ENCODE measurements around the gene RNF6. TPM values are rescaled to one million over a fixed set of nuclear protein-coding genes. Genes with fewer than 3 reads are reported as not detected.

Gene RNF6
- total RNA-seq, 1 experiment from 2014 or later: 37.6 TPM

DNA sequence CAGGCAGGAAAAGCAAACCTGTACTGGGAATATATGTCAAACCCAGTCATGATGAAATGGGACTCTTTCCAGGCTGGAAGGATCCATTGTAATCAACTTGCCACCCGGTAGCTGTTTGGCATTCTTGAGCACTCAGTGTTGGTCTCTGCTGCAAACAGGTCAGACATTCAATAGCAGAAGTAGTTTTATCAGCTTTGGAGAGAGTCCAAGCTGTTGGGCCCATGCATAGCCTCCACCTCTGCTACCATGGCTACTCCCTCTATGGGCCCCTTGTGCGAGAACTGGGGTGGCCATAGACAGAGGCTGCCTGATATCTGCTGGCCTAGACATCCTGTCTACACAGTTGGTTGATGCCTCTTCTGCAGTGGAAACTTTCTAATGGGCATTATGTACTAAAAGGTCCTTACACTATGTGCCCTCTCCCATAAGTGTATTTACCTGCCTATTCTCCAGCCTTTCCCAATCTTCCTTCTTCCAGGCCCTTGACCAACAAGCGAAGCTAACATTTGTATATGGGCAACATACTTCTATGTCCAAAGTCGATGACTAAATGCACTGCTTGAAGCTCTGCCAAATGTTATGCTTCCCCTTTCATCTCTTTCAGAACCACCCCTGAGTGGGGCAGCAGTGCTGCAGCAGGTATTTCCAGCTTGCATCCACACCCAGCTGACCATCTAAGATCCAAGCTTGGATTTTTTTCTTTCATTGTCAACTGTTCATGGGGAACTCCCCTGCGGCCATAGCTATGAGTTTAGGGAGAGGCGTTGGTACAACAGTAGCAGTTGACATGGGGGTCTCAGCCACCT lies 5.3 kb upstream of the RNF6 start:
- DNase-seq (ENCODE audit: low read depth): no peak

- DNase-seq (ENCODE audit: low read depth): no peak
These were observed 3.9 kb upstream of the RNF6 start for GRCh38 chr13:26225896-26226617.

DNA sequence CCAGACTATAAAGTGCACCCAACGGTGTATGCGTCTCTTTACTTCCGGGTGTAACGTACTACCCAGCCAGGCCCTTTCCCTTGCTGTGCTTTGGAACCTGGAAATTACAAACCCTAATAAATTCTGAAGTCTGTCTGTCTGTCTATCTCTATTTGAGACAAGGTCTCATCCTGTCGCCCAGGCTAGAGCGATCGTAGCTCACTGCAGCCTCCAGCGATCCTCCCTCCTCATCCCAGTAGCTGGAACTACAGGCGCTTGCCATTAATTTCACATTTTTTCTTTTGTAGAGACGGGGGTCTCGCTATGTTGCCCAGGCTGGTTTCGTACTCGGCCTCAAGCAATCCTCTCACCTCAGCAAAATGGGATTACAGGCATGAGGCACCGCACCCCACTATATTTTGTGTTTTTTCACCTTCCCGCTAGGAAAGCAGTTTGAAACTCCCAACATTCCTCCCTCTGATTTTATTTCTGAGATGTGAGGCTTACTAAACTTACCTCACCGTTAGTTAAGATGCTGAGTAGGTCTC lies 469 bp upstream of the RNF6 start:
- no peak for DNase-seq (ENCODE audit: low read depth)

GRCh38 chr13:26221399-26221720 lies 754 bp downstream of the RNF6 start:
- no peak for DNase-seq (ENCODE audit: low read depth)

- DNase-seq (ENCODE audit: low read depth): peak; percentile 38
These were observed 1.5 kb downstream of the RNF6 start for GRCh38 chr13:26220575-26220974.

- DNase-seq (ENCODE audit: low read depth): no peak
These were observed 2.4 kb downstream of the RNF6 start for GRCh38 chr13:26219726-26220125.

DNA sequence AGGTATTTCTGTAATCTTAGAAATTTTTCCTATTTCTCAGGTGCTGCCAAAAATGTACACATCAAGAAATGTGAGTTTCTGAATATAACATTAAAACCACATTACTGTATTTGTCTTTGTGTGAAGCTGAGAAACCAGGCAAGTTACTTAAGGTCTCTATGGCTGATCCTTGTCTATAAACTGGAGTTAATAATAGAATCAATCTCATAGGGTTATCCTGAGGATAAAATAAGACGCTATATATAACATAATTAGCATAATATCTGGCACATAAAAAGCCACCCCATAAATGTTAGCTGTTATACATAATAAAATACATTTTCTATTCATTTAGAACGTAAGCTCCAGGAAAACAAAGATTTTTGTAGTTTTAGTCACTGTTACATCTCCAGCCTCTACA lies 6.1 kb downstream of the RNF6 start:
- DNase-seq (ENCODE audit: low read depth): no peak

DNA sequence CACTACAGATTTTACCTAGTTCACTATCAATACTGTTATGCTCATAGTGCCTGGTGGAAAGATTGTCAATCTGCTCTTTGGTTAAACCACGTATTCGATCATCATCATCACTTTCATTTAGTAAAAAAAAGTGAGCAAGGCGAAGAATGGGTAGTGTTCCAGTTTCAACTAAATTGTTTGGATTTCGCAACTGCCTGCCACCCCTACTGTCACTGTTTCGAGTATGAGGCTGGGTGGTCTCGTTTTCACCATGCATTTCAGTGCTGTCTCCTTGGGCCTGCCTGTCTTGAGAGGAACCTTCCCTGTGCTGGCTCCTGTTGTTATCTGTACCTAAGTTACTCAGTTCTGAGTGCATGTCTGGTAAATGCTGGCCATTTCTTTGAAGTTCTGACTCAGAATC lies 8.1 kb downstream of the RNF6 start:
- DNase-seq (ENCODE audit: low read depth): no peak

- DNase-seq (ENCODE audit: low read depth): no peak
These were observed 8.8 kb downstream of the RNF6 start for GRCh38 chr13:26213345-26213744.

- no peak for DNase-seq (ENCODE audit: low read depth)
These were observed 13.8 kb downstream of the RNF6 start for GRCh38 chr13:26208287-26208686.

DNA sequence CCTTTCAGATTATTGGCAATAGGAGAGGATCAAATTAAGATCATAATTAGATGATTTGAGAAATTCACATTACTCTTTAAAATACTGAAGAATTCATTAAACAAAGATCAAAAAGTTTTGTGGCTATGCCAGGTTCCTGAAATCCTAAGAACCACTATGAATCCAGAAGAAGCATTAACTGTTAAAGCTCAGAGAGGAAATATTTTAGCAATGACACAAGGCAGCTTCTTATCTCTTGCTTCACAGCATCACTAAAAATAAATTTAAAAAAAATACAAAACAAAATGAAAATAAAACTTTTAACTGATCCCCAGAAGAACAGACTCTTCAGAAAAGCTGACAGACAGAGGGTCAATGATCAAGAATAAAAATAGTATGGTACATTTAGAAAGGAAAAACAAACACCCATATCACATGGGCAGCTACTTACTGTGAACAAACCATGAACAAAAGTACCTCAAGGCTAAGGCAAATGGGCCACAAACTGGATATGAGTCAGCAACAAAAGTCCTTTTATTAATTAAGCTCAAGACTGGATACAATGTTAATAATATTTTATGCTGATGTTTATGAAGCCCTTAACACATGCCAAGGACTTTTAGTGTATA lies 19.6 kb downstream of the RNF6 start:
- no peak for DNase-seq (ENCODE audit: low read depth)

DNA sequence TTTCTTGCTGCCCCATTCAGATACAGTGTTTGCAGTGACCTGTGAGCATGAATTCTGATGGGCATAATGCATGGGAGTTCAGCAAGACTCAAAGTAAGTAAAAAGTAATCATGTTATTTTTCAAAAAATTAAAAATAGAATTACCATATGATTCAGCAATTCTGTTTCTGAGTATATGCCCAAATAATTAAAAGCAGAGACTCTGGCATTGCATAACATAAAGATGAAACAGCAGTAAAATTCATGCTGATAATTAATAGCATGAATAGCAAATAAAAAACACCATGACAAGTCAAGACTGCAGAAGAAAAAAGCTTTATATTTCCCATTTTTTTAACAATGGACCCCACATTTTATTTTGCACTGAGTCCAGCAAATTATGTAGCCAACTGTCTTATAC lies 21.3 kb downstream of the RNF6 start:
- DNase-seq (ENCODE audit: low read depth): no peak

- DNase-seq (ENCODE audit: low read depth): no peak
These were observed 24.0 kb downstream of the RNF6 start for GRCh38 chr13:26198116-26198515.

GRCh38 chr13:26197298-26197697 lies 24.8 kb downstream of the RNF6 start:
- DNase-seq (ENCODE audit: low read depth): no peak

- no peak for DNase-seq (ENCODE audit: low read depth)
These were observed 35.1 kb downstream of the RNF6 start for GRCh38 chr13:26186995-26187394.

GRCh38 chr13:26186118-26186870 lies 35.8 kb downstream of the RNF6 start:
- DNase-seq (ENCODE audit: low read depth): peak; percentile 83

DNA sequence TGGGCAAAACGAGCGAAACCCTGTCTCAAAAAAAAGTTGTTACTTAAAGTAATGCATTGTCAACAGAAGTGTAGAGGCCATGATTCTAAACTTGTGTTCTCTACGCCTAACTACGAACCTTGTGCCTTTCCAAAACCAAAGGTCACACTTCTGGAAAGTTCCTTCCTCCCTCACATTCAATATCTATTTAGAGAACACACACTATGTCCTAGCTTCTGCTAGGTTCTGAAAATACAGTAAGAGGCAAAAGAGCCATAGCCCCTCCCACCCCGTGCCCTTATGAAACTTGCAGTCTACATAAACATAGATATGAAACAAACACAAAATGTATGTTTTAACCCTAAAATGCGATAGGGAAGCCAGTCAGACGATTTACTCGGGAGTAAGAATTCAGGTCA lies 36.4 kb downstream of the RNF6 start:
- DNase-seq (ENCODE audit: low read depth): no peak

DNA sequence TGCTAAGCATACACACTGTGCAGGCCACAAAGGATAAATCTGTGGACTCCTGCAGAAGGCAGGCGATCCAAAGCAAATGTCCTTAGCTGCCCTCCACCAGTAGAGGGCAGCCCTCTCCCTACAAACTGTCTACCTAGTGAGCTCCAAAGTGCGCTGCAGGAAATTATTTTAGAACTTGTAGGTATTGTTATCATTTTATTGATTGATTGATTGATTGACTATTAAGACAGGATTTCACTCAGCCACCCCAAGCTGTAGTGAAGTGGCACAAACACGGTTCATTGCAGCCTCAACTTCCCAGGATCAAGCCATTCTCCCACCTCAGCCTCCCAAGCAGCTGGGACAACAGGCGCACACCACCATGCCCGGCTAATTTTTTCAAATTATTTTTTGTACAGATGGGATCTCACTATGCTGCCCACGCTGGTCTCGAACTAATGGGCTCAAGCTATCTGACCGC lies 37.3 kb downstream of the RNF6 start:
- peak; percentile 60 for DNase-seq (ENCODE audit: low read depth)

GRCh38 chr13:26183416-26183815 lies 38.7 kb downstream of the RNF6 start:
- DNase-seq (ENCODE audit: low read depth): no peak

DNA sequence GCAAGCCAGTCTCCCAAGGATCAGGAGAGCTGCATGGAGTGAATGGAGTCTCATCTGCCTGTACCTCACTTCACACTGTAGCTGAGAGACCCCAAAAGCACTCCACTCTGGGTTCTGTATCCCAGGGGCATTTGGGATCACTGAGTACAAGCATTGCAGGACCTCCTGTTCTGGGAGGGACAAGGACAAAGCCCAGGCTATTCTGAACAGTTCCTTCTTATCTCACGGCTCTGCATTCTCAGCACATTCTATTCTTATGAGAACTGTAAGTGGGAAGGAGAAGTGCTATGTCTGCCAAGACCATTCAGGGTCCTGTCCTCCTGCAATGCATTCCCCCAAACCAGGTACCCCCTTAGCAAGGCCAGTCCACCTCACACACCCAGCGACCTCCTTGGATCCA lies 42.8 kb downstream of the RNF6 start:
- no peak for DNase-seq (ENCODE audit: low read depth)

DNA sequence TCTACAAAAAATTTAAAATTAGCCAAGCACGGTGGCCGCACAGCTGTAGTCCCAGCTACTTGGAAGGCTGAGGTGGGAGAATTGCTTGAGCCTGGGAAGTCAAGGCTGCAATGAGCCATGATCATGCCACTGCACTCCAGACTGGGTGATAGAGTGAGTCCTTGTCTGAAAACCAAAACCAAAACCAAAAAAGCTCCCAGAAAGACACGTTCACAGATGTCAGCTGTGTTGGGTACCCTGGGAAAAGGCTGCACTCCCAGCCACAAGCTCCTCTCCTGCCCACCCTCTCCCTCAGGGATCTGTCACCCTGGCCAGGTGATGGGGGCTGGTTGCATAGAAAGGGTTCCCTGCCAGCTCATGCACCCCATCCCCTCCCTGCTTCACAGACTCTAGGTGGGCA lies 53.3 kb downstream of the RNF6 start:
- DNase-seq (ENCODE audit: low read depth): no peak
